ENCODE measurements around the gene NKX2-3. TPM values are rescaled to one million over a fixed set of nuclear protein-coding genes. Genes with fewer than 3 reads are reported as not detected.
A peak's percentile ranks its signal among the peaks of the same experiment; 100 is the strongest.

Gene NKX2-3
- not detected in 2 replicates for total RNA-seq (ENCODE audit: low replicate concordance)

DNA sequence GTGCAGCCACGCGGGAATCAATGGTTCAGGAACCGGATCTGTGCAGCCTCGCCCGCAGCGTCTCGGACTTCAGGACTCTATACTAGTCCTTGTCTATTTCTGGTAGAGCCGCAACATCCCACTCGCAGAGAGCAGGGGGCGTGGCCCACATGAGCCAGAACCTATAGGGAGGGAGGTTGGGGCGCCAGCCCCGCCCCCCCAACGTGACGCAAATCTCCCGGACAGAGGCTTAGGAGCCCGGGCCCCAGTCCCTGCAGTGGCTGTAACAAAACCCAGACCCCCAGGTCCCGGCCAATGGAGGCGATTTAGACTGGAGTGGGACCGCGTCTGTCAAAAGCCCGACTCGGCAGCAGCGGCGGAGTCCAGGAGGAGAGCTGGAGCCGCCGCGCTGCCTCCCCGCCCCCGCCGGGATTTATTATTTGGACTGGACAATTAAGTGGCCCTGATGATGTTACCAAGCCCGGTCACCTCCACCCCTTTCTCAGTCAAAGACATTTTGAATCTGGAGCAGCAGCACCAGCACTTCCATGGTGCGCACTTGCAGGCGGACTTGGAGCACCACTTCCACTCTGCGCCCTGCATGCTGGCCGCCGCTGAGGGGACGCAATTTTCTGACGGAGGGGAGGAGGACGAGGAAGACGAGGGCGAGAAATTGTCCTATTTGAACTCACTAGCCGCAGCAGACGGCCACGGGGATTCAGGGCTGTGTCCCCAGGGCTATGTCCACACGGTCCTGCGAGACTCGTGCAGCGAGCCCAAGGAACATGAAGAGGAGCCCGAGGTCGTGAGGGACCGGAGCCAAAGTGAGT, at the start of gene NKX2-3:
Gene NKX2-3, plus strand, starts transcription at position 256 of the 809 bp plus-strand sequence. Its CDS starts 190 bp downstream, at position 446.
- no peak for DNase-seq (ENCODE audit: low read depth)
- TF ChIP-seq, protein P1, sequence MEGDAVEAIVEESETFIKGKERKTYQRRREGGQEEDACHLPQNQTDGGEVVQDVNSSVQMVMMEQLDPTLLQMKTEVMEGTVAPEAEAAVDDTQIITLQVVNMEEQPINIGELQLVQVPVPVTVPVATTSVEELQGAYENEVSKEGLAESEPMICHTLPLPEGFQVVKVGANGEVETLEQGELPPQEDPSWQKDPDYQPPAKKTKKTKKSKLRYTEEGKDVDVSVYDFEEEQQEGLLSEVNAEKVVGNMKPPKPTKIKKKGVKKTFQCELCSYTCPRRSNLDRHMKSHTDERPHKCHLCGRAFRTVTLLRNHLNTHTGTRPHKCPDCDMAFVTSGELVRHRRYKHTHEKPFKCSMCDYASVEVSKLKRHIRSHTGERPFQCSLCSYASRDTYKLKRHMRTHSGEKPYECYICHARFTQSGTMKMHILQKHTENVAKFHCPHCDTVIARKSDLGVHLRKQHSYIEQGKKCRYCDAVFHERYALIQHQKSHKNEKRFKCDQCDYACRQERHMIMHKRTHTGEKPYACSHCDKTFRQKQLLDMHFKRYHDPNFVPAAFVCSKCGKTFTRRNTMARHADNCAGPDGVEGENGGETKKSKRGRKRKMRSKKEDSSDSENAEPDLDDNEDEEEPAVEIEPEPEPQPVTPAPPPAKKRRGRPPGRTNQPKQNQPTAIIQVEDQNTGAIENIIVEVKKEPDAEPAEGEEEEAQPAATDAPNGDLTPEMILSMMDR (IDR thresholded peaks at IDR 0.05; ENCODE audit: insufficient read depth, low read length), result no peak
- H3K4me3 ChIP-seq (ENCODE audit: low read depth, low read length), result peak within 1 kb of the TSS; percentile 22

DNA sequence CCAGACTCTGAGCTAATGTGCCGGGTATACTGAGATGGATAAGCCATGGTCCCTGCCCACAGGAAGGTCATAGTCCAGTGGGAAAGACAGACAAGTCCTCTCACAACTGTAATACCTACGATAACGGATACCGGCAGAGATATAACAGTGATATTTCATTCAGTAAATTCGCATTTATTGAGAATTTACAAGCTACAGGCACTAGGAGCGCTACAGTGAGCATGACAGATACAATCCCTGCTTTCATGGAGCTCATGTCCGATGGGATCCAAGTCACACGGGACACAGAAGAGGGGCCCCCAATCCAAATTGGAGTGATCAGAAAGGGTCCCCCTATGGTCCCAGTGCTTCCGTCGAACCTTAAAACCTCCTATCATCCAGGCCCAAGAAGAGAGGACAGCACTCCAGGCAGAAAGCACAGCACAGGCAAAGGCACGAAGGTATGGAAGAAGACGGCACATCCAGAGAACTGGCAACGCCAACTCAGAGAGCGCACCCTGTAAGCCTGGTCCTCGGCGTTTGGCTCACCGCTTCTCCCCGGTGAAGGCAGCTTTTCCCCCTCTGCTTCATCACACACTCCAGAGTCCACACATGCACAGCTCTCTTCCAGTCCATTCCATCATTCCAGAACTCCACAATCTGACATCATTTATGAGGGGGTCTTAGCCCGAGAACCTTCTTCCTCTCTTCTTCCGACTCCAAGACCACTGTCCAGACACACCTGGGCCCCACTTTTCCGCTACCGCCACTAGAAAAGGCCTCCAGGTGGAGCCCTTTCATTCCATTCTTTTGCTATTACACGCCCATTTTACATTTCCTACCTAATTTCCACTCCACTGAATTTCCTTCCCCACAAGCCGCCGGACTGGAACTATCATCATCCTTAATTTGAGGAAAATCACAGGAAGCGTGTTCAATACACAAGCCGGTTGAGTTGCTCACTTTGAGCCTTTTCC, 47.8 kb upstream of the NKX2-3 start:
- TF ChIP-seq, protein P1 (IDR thresholded peaks at IDR 0.05; ENCODE audit: insufficient read depth, low read length), result no peak
- no peak overlapping the region for H3K4me3 ChIP-seq (ENCODE audit: low read depth, low read length)
- no peak for DNase-seq (ENCODE audit: low read depth)

DNA sequence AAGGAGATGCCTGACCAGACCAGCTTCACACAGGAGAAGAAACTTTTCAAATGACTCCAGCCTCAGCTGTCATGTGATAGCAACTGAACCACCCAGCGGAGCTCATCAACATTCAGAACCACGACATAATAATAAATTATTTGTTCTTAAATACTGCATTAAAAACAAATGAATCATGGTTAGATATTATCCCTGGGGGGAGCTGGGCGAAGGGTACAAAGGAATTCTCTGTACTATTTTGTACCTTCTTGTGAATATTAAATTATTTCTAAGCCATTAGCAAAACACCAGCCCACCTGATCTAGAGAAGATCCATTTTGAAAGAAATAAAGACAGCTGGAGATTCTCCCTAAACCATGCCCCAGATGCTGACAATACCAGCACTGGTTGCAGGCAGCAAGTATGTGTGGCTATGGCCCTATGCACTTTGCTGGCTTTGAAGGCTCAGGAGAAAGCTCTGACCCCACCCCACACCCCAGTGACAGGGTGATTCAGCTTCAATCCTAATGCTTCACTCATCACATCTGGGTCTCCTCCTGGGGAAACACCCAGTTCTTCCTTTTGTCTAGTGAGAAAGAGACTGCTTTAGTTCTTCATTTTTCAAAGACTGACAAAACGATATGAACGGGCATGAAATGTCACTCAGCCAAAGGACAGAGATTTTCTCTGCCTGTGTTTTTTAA, 45.5 kb upstream of the NKX2-3 start:
- H3K4me3 ChIP-seq (ENCODE audit: low read depth, low read length), result no peak overlapping the region
- TF ChIP-seq, protein P1 (IDR thresholded peaks at IDR 0.05; ENCODE audit: insufficient read depth, low read length), result no peak
- no peak for DNase-seq (ENCODE audit: low read depth)

DNA sequence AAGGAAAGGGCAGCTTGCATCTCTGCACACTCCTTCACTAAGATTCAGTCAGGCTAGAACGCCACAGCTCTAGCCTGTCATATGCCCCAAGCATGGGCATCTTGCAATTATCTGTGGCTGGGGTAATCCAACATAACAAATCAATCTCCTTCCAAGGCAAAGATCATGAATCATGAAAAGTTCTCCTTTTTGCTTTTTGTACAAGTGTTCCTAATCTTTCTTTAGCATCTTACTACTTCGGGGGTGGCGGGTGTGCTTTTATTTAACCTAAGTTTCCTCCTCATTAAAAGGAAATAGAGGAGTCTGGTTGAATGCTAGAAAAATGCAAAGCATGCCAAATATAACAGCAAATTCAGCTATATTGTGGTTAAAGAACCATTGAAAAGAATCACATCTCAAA, 43.5 kb upstream of the NKX2-3 start:
- TF ChIP-seq, protein P1 (IDR thresholded peaks at IDR 0.05; ENCODE audit: insufficient read depth, low read length), result no peak
- H3K4me3 ChIP-seq (ENCODE audit: low read depth, low read length), result no peak overlapping the region
- DNase-seq (ENCODE audit: low read depth), result no peak

DNA sequence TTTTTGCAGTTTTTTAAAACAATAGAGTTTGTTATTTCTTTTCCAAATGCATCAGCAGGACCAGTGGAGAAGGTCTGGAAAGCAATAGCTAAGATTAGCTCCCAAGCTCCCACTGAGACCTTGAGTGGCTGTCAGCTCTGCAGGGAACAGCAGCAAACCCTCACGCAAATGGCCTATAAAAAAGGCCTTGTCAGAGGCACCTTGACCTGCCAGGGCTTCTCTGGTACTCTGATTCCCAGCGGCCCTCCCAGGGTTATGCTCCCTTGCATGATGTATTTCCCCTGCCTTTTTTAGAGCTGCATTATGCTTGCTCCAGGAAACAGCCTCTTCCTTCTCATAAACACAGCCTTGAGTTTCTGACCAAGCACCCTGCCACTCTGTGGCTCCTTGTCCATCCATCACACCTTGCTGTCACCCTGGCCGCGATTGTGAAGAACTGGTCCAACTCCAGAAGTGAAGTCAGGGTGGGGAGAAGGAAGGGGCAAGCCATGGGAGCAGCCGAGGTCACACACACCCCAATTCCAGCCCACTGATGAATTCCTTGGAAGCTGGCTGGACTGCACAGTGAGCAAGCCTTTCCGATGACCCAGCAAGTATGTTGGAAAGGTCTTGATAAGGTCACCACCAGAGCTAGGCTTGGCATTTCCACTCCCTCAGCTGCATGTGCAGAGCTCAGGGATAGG, 35.3 kb upstream of the NKX2-3 start:
- TF ChIP-seq, protein P1 (IDR thresholded peaks at IDR 0.05; ENCODE audit: insufficient read depth, low read length), result no peak
- H3K4me3 ChIP-seq (ENCODE audit: low read depth, low read length), result no peak overlapping the region
- DNase-seq (ENCODE audit: low read depth), result no peak

DNA sequence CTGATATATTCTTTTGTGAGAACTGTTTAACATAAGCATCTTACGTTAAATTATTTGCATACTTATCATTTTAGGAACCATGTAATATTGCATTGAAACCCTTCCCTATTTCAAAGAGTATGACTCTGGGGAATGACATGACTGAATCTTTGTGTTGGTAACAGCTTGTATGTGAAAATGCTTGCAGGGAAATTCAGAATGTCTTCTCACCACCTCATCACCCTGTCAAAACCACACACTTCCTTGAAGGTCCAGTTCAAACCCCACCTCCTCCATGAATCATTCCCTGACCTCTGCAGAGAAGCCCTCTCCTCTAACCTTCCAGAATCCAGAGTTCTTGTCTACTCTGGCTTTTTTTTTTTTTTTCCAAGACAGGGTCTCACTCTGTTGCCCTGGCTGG, 26.3 kb upstream of the NKX2-3 start:
- no peak for DNase-seq (ENCODE audit: low read depth)
- TF ChIP-seq, protein P1 (IDR thresholded peaks at IDR 0.05; ENCODE audit: insufficient read depth, low read length), result no peak
- H3K4me3 ChIP-seq (ENCODE audit: low read depth, low read length), result no peak overlapping the region

Measured in fibroblast of the aortic adventitia (primary cell).